WTC11 (cell line): ENCODE data around the gene ZSWIM2.

ENCODE experiments used
- ATF2 ChIP-seq: sonication (generic); formaldehyde crosslinking; IDR thresholded peaks from 2 replicates; pipeline ENCODE4 v1.8.1; 2022; ENCODE audit warnings: low read depth, missing genetic modification reagents, borderline replicate concordance
- CREM ChIP-seq: sonication (generic); formaldehyde crosslinking; IDR thresholded peaks from 2 replicates; pipeline ENCODE4 v1.8.1; 2022; ENCODE audit warnings: mild to moderate bottlenecking, missing genetic modification reagents, moderate library complexity
- CTCF ChIP-seq: fragments of 200-600 bp; IDR thresholded peaks from 2 replicates; pipeline ENCODE4 v1.8.0; 2022; ENCODE audit warnings: antibody characterized with exemption
- ELF4 ChIP-seq: sonication (generic); formaldehyde crosslinking; IDR thresholded peaks from 2 replicates; pipeline ENCODE4 v1.8.1; 2022; ENCODE audit warnings: low read depth, mild to moderate bottlenecking, moderate library complexity, missing genetic modification reagents
- MAX ChIP-seq: sonication (generic); formaldehyde crosslinking; IDR thresholded peaks from 2 replicates; pipeline ENCODE4 v1.8.0; 2022; ENCODE audit warnings: mild to moderate bottlenecking, missing genetic modification reagents
- SMAD3 ChIP-seq: sonication (generic); formaldehyde crosslinking; IDR thresholded peaks from 2 replicates; pipeline ENCODE4 v1.8.0; 2022; ENCODE audit warnings: missing genetic modification reagents, mild to moderate bottlenecking, borderline replicate concordance
- SP1 ChIP-seq: sonication (generic); formaldehyde crosslinking; conservative IDR thresholded peaks from 2 replicates; pipeline ENCODE4 v1.8.1; 2022; ENCODE audit warnings: missing genetic modification reagents
- TF ChIP-seq, protein P1 (sequence below): sonication (generic); formaldehyde crosslinking; IDR thresholded peaks from 2 replicates; pipeline ENCODE4 v1.8.0; 2022; ENCODE audit warnings: mild to moderate bottlenecking, missing genetic modification reagents

DNA sequence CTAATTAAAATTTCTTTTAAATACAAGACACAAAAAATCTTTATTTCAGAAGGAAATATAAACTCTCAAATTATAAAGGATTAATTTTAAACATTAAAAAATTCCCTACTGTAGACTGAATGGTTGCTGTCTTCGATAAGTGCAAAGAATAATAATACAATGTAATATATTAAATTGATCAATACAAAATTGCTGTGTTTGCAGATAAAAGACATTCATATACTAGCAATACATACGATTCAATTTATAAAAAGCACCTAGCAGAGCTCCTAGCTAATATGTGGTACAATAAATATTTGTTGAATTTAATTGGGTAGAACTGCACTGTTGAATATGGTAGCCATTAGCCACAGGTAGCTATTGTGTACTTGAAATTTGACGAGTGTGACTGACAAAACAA is 6.6 kb downstream of the ZSWIM2 start:
- no peak for TF ChIP-seq CTCF
- no peak for TF ChIP-seq ELF4 (CRISPR knock-in tag)
- no peak for TF ChIP-seq SP1 (CRISPR knock-in tag)
- TF ChIP-seq, protein P1, sequence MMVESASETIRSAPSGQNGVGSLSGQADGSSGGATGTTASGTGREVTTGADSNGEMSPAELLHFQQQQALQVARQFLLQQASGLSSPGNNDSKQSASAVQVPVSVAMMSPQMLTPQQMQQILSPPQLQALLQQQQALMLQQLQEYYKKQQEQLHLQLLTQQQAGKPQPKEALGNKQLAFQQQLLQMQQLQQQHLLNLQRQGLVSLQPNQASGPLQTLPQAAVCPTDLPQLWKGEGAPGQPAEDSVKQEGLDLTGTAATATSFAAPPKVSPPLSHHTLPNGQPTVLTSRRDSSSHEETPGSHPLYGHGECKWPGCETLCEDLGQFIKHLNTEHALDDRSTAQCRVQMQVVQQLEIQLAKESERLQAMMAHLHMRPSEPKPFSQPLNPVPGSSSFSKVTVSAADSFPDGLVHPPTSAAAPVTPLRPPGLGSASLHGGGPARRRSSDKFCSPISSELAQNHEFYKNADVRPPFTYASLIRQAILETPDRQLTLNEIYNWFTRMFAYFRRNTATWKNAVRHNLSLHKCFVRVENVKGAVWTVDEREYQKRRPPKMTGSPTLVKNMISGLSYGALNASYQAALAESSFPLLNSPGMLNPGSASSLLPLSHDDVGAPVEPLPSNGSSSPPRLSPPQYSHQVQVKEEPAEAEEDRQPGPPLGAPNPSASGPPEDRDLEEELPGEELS, result no peak
- TF ChIP-seq ATF2 (CRISPR knock-in tag), result no peak
- TF ChIP-seq SMAD3 (CRISPR knock-in tag), result no peak
- no peak for TF ChIP-seq MAX (CRISPR knock-in tag)
- TF ChIP-seq CREM (CRISPR knock-in tag), result no peak
